Measurements from ENCODE around the gene GFOD1. TPM values are rescaled to one million over a fixed set of nuclear protein-coding genes. Genes with fewer than 3 reads are reported as not detected.
"Not testable (repeated sequence)": the region's sequence is repeated elsewhere in the genome, so short reads cannot be mapped to it uniquely, and the experiment has no call there.

Gene GFOD1
- polyA plus RNA-seq, 2 of the 4 experiments (the other 2 are of a cell fraction) = 2.7 to 3.5 TPM

GRCh38 chr6:13513626-13514502, 26.5 kb upstream of the GFOD1 start:
- TF ChIP-seq CEBPB (IDR thresholded peaks at IDR 0.05) (no peak), JUN (IDR thresholded peaks at IDR 0.05) (no peak), GATA3 (IDR thresholded peaks at IDR 0.05; ENCODE audit: borderline replicate concordance) (no peak)
- Histone ChIP-seq H3K27ac (no peak overlapping the region), H3K9me3 (no peaks in the 10 kb centered on the region), H3K4me2 (no peak overlapping the region), H3K4me3 (no peak overlapping the region), H3K4me1 (no peaks in the 10 kb centered on the region)
- ATAC-seq = no peak
- no peak for DNase-seq (ENCODE audit: low read depth in 1 of 2, low spot score in 1 of 2)
- CTCF ChIA-PET = no interaction called here
- POLR2A ChIA-PET = interaction anchor here (0.6 kb wide), 1 partner anchor 283 kb away, joined by 3 read pairs; no protein-coding TSS in a partner anchor
- 50% methylated on average over 16 of the region's 16 CpGs for WGBS (ENCODE audit: missing lambda C conversion rate)
- FAIRE-seq = no peak

- TF ChIP-seq BCL3 (IDR thresholded peaks at IDR 0.05) (no peak), NR3C1 (IDR thresholded peaks at IDR 0.05) (no peak), RCOR1 (IDR thresholded peaks at IDR 0.05; ENCODE audit: low read depth, low read length) (no peak), HOXA7 (CRISPR knock-in tag; IDR thresholded peaks at IDR 0.05) (no peak), ZFP36 (IDR thresholded peaks at IDR 0.05; ENCODE audit: borderline replicate concordance, partially characterized antibody) (no peak)
- POLR2A ChIA-PET = no interaction called here
- ATAC-seq (no peak), FAIRE-seq (no peak), DNase-seq (ENCODE audit: low read depth in 1 of 2, low spot score in 1 of 2) (no peak)
- no peaks in the 10 kb centered on the region for H3K9me3 ChIP-seq
- H3K4me3 ChIP-seq = no peak overlapping the region
- no peak overlapping the region for H3K4me2 ChIP-seq
- CTCF ChIA-PET = no interaction called here
- no peaks in the 10 kb centered on the region for H3K4me1 ChIP-seq
- H3K27ac ChIP-seq = no peak overlapping the region
- 69% methylated on average over 9 of the region's 9 CpGs for WGBS (ENCODE audit: missing lambda C conversion rate)
These were observed 25.5 kb upstream of the GFOD1 start for GRCh38 chr6:13512900-13513299.

DNA sequence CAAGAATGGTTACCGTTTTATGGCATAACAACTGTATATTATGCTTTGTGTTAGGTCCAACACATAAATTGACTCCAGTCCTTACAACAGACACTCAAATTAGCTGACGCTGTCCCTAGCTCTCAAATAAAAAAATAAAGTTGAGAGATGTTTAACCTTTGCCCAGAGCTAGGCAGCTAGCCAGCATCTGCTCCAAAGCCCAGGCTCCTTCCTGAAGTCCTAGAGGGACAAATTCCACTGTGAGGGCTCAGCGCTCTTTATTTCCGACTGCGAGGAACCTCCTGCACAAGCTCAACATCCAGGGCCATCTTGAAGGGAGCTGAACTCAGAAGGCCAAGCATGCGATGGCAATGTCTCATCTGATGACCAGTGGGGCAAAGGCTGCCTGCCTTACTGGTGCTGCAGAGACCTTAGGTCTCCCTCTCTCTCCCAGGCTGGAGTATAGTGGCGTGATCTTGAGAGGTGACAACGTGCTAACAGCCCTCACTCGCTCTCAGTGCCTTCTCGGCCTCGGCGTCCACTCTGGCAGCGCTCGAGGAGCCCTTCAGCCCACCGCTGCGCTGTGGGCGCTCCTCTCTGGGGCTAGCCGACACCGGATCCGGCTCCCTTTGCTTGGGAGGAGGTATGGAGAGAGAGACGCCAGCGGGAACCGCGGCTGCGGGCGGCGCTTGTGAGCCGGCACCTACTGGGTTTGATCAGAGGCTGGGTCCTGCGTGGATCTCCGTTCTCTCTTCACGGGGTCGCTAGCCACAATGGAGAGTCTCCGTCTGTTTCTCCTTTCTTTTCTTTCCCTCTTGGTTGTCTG, 24.7 kb upstream of the GFOD1 start:
- TF ChIP-seq RCOR1 (IDR thresholded peaks at IDR 0.05; ENCODE audit: low read depth, low read length) (no peak), RAD21 (conservative IDR thresholded peaks at IDR 0.05 in 1 of 2, IDR thresholded peaks at IDR 0.05 in 1 of 2) (no peak)
- TF ChIP-seq, protein P1, sequence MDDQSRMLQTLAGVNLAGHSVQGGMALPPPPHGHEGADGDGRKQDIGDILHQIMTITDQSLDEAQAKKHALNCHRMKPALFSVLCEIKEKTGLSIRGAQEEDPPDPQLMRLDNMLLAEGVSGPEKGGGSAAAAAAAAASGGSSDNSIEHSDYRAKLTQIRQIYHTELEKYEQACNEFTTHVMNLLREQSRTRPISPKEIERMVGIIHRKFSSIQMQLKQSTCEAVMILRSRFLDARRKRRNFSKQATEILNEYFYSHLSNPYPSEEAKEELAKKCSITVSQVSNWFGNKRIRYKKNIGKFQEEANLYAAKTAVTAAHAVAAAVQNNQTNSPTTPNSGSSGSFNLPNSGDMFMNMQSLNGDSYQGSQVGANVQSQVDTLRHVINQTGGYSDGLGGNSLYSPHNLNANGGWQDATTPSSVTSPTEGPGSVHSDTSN (IDR thresholded peaks at IDR 0.05) = no peak
- WGBS (ENCODE audit: missing lambda C conversion rate) = 74% methylated on average over 25 of the region's 33 CpGs
- no peaks in the 10 kb centered on the region for H3K4me1 ChIP-seq
- ATAC-seq (no peak), FAIRE-seq (no peak), DNase-seq (ENCODE audit: low read depth in 1 of 2, low spot score in 1 of 2) (no peak)
- H3K4me3 ChIP-seq = no peak overlapping the region
- H3K9me3 ChIP-seq = no peaks in the 10 kb centered on the region
- POLR2A ChIA-PET = no interaction called here
- H3K27ac ChIP-seq = no peak overlapping the region
- CTCF ChIA-PET = no interaction called here
- no peak overlapping the region for H3K4me2 ChIP-seq

DNA sequence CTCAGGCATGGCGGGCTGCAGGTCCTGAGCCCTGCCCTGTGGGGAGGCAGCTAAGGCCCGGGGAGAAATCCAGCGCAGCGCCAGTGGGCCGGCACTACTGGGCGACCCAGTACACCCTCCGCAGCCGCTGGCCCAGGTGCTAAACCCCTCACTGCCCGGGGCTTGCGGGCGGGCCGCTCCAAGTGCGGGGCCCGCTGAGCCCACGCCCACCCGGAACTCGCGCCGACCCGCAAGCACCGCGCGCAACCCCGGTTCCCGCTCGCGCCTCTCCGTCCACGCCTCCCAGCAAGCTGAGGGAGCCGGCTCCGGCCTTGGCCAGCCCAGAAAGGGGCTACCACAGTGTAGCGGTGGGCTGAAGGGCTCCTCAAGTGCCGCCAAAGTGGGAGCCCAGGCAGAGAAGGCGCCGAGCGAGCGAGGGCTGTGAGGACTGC, 23.8 kb upstream of the GFOD1 start:
- DNase-seq (ENCODE audit: low read depth in 1 of 2, low spot score in 1 of 2); H3K4me2 ChIP-seq; ATAC-seq; H3K4me3 ChIP-seq; H3K27ac ChIP-seq; POLR2A ChIA-PET; FAIRE-seq; H3K4me1 ChIP-seq; H3K9me3 ChIP-seq: not testable (repeated sequence)
- WGBS (ENCODE audit: missing lambda C conversion rate) = 95% methylated on average over 19 of the region's 37 CpGs
- CTCF ChIA-PET = interaction anchor here (0.7 kb wide), 1 partner anchor 181 kb away, joined by 3 read pairs; no protein-coding TSS in a partner anchor

GRCh38 chr6:13510433-13510832, 23.0 kb upstream of the GFOD1 start:
- H3K4me1 ChIP-seq; FAIRE-seq; H3K4me2 ChIP-seq; H3K27ac ChIP-seq; DNase-seq (ENCODE audit: low read depth in 1 of 2, low spot score in 1 of 2); H3K4me3 ChIP-seq; POLR2A ChIA-PET; H3K9me3 ChIP-seq; ATAC-seq: not testable (repeated sequence)
- CTCF ChIA-PET = interaction anchor here (0.7 to 2.1 kb wide), 2 partner anchors 65 to 180 kb away, joined by 3 to 5 read pairs; partner anchors contain the start of gene SIRT5
- 79% methylated on average over 1 of the region's 1 CpG for WGBS (ENCODE audit: missing lambda C conversion rate)

Measured in A549 (cell line).